Prostate gland (tissue), 2 donors: ENCODE data around the gene C2CD4C. TPM values are rescaled to one million over a fixed set of nuclear protein-coding genes. Genes with fewer than 3 reads are reported as not detected.

Source experiments
- small RNA-seq, 2 donors: library from RNA; depleted of rRNA; stranded (forward); fragments of <200 nt; gene quantifications; one replicate each; pipeline ENCODE3, GENCODE V24; 2016
- total RNA-seq, 2 donors: library from RNA; depleted of rRNA; stranded (reverse); fragments of >200 nt; gene quantifications; one replicate each; pipeline ENCODE4 v1.1.0, GENCODE V29; 2016

The C2CD4C gene
- total RNA-seq, 2 donors from 2014 or later = 0.59 to 3.1 TPM

Small RNA genes within 50 kb of the gene (small RNA-seq; reads per million reads assigned to genes)
- 0.09 to 0.10 reads per million in 2 donors for gene RNA5SP462

Other genes starting within 250 kb of the C2CD4C start
- gene PLPP2, start 117.7 kb downstream of the C2CD4C start, total RNA-seq = 10 to 100 TPM; 40.1 to 76.6 TPM
- gene MIER2, start 64.4 kb downstream of the C2CD4C start, total RNA-seq = 10 to 100 TPM; 16.9 to 37.1 TPM
- gene SHC2, start 51.9 kb upstream of the C2CD4C start, total RNA-seq = 10 to 100 TPM; 52.2 to 83.4 TPM
- gene MADCAM1, start 87.3 kb upstream of the C2CD4C start, total RNA-seq = under 1 TPM; 0.80 to 0.91 TPM
- gene TPGS1, start 98.3 kb upstream of the C2CD4C start, total RNA-seq = 10 to 100 TPM; 90.0 to 94.9 TPM
- 100 to 1,000 TPM in 1 of 2 donors, 10 to 100 TPM in 1; 93.4 to 159 TPM for gene CDC34, start 122.6 kb upstream of the C2CD4C start, total RNA-seq
- gene GZMM, start 134.9 kb upstream of the C2CD4C start, total RNA-seq = under 1 TPM in 1 of 2 donors, not detected in 1; 0.68 TPM
- gene BSG, start 163.4 kb upstream of the C2CD4C start, total RNA-seq = 1,000 to 10,000 TPM in 1 of 2 donors, 100 to 1,000 TPM in 1; 557 to 1,261 TPM
- 1 to 10 TPM in 1 of 2 donors, under 1 TPM in 1; 0.14 to 8.5 TPM for gene HCN2, start 180.7 kb upstream of the C2CD4C start, total RNA-seq
- 100 to 1,000 TPM in 1 of 2 donors, 10 to 100 TPM in 1; 34.7 to 106 TPM for gene POLRMT, start 224.4 kb upstream of the C2CD4C start, total RNA-seq
- gene FGF22, start 230.7 kb upstream of the C2CD4C start, total RNA-seq = 1 to 10 TPM in 1 of 2 donors, not detected in 1; 4.4 TPM